ENCODE measurements around the gene ZFAND2A. TPM values are rescaled to one million over a fixed set of nuclear protein-coding genes. Genes with fewer than 3 reads are reported as not detected.

Gene ZFAND2A
- total RNA-seq, 1 experiment from 2014 or later = 51.2 TPM

GRCh38 chr7:1112109-1112508 lies 47.9 kb downstream of the ZFAND2A start:
- no peak for TF ChIP-seq CTCF (IDR thresholded peaks at IDR 0.05; ENCODE audit: unreplicated experiment)
- H3K27me3 Mint-ChIP-seq (ENCODE audit: unreplicated experiment) = no peaks in the 10 kb centered on the region
- no peak for DNase-seq
- no peaks in the 10 kb centered on the region for H3K9me3 Mint-ChIP-seq (ENCODE audit: low read depth, unreplicated experiment)
- no peak overlapping the region for H3K4me3 Mint-ChIP-seq (ENCODE audit: low read depth, unreplicated experiment)
- H3K36me3 Mint-ChIP-seq (ENCODE audit: insufficient read depth, unreplicated experiment) = peaks cover 5% of the 10 kb centered on the region
- intact Hi-C loops (cut with micrococcal nuclease; ENCODE audit: unreplicated experiment) = no loop called here
- CTCF ChIA-PET = interaction anchor here (0.8 to 0.9 kb wide), 2 partner anchors 12 to 58 kb away, joined by 3 read pairs; no protein-coding TSS in a partner anchor
- BruUV-seq (replicated peaks) = no TSS peak
- no peak overlapping the region for H3K27ac Mint-ChIP-seq (ENCODE audit: unreplicated experiment)
- H3K4me1 Mint-ChIP-seq (ENCODE audit: low read depth, unreplicated experiment) = no peaks in the 10 kb centered on the region

DNA sequence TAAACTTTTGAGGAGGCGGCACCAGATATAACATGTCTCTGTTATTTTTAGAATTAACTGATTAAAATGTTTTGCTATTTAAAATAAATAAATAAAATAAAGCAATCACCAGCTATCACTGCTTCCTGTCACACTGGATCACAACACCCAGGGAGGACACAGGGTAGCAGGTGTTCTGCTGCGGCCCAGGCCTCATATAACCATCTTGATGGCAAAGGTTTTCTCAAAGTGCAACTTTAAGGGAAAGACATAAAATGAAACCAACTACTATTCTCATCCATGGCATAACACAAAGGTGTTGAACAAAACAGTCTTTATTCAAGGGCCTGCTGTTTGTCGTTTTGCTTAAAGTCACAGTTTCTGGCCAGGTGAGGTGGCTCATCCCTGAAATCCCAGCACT lies 48.8 kb downstream of the ZFAND2A start:
- Mint-ChIP-seq H3K36me3 (ENCODE audit: insufficient read depth, unreplicated experiment) (peaks cover 8% of the 10 kb centered on the region), H3K9me3 (ENCODE audit: low read depth, unreplicated experiment) (no peaks in the 10 kb centered on the region), H3K27me3 (ENCODE audit: unreplicated experiment) (no peaks in the 10 kb centered on the region), H3K4me1 (ENCODE audit: low read depth, unreplicated experiment) (no peaks in the 10 kb centered on the region), H3K27ac (ENCODE audit: unreplicated experiment) (no peak overlapping the region), H3K4me3 (ENCODE audit: low read depth, unreplicated experiment) (no peak overlapping the region)
- no TSS peak for BruUV-seq (replicated peaks)
- DNase-seq = no peak
- intact Hi-C loops (cut with micrococcal nuclease; ENCODE audit: unreplicated experiment) = no loop called here
- TF ChIP-seq CTCF (IDR thresholded peaks at IDR 0.05; ENCODE audit: unreplicated experiment) = no peak
- CTCF ChIA-PET = no interaction called here

DNA sequence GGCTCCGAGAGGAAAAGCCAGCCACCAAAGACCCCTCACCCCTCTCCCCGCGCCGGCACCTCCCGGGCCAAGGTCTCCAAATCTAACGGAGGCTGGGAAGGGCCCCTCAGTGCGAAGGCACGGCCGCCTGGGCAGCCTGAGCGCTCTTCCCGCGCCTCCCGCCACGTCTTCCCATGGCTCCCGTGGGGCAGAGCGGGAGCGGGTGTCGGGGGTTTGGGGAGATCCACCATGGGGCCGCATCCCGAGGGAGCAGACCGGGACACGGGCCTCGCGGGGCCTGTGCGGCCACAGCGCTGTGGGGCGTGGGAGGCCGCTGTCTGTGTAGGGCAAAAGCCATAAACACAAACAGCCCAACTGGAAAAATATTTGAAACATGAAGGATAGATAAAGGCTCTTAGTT lies 49.6 kb downstream of the ZFAND2A start:
- peaks cover 11% of the 10 kb centered on the region for H3K36me3 Mint-ChIP-seq (ENCODE audit: insufficient read depth, unreplicated experiment)
- H3K27me3 Mint-ChIP-seq (ENCODE audit: unreplicated experiment) = no peaks in the 10 kb centered on the region
- no peak overlapping the region for H3K27ac Mint-ChIP-seq (ENCODE audit: unreplicated experiment)
- TF ChIP-seq CTCF (IDR thresholded peaks at IDR 0.05; ENCODE audit: unreplicated experiment) = no peak
- H3K4me3 Mint-ChIP-seq (ENCODE audit: low read depth, unreplicated experiment) = no peak overlapping the region
- H3K9me3 Mint-ChIP-seq (ENCODE audit: low read depth, unreplicated experiment) = no peaks in the 10 kb centered on the region
- intact Hi-C loops (cut with micrococcal nuclease; ENCODE audit: unreplicated experiment) = no loop called here
- H3K4me1 Mint-ChIP-seq (ENCODE audit: low read depth, unreplicated experiment) = no peaks in the 10 kb centered on the region
- CTCF ChIA-PET = no interaction called here
- no peak for DNase-seq
- BruUV-seq (replicated peaks) = no TSS peak

DNA sequence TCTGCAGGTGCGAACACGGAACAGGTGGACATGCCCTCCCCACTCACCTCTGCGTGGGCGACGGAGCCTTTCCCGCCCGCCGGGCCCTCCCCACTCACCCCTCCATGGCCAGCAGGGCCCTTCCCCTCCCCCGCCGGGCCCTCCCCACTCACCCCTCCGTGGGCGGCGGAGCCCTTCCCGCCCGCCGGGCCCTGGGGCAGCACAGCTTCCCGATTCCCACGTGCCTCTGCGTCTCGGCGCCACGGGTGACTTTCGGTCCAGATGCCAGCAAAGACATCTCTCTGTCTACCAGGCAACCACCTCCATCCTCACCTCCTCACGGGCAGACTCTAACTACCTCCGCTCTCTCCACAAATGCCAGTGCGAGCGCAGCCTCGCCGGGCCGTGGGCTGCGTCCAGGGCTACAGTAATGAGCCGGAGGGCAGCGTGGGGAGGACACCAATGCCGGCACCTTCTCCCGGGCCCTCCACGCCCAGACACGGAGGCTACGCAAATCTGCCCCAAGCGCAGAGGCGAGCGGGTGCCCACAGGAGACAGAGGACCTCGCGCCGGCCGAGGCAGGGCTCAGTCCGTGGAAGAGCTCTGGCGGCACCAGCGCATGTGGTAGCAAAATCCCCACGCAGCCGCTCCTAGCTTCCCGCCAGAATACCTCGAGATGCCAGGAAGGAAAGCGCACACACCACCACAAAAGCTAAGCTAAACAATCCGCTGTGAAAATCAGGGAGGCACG lies 50.2 kb downstream of the ZFAND2A start:
- CTCF ChIA-PET = no interaction called here
- Mint-ChIP-seq H3K4me1 (ENCODE audit: low read depth, unreplicated experiment) (no peaks in the 10 kb centered on the region), H3K36me3 (ENCODE audit: insufficient read depth, unreplicated experiment) (peaks cover 11% of the 10 kb centered on the region), H3K27ac (ENCODE audit: unreplicated experiment) (no peak overlapping the region), H3K9me3 (ENCODE audit: low read depth, unreplicated experiment) (no peaks in the 10 kb centered on the region), H3K4me3 (ENCODE audit: low read depth, unreplicated experiment) (no peak overlapping the region), H3K27me3 (ENCODE audit: unreplicated experiment) (no peaks in the 10 kb centered on the region)
- intact Hi-C loops (cut with micrococcal nuclease; ENCODE audit: unreplicated experiment) = no loop called here
- DNase-seq = no peak
- BruUV-seq (replicated peaks) = no TSS peak
- no peak for TF ChIP-seq CTCF (IDR thresholded peaks at IDR 0.05; ENCODE audit: unreplicated experiment)
